Hematopoietic multipotent progenitor cell treated with erythropoietin and hydrocortisone succinate and interleukin-3 and kit ligand, for 4 days (in vitro differentiated cells): ENCODE results near the gene MRTFA.
"Not testable (repeated sequence)": the region's sequence is repeated elsewhere in the genome, so short reads cannot be mapped to it uniquely, and the experiment has no call there.

Experiments used
- DNase-seq: peaks from one replicate; pipeline ENCODE4 v3.0.0-alpha.2; 2015

Gene MRTFA

GRCh38 chr22:40544758-40545157 is 91.8 kb downstream of the MRTFA start:
- DNase-seq: no peak

- no peak for DNase-seq
These were observed 93.5 kb downstream of the MRTFA start for GRCh38 chr22:40542821-40543540.

GRCh38 chr22:40541300-40541699 is 95.2 kb downstream of the MRTFA start:
- DNase-seq: no peak

- DNase-seq: no peak
These were observed 96.3 kb downstream of the MRTFA start for GRCh38 chr22:40540265-40540664.

- DNase-seq: not testable (repeated sequence)
These were observed 100.4 kb downstream of the MRTFA start for GRCh38 chr22:40536149-40536548.

- no peak for DNase-seq
These were observed 100.9 kb downstream of the MRTFA start for GRCh38 chr22:40535642-40536041.

GRCh38 chr22:40535189-40535512 is 101.4 kb downstream of the MRTFA start:
- no peak for DNase-seq

- DNase-seq: peak; percentile 56
These were observed 101.9 kb downstream of the MRTFA start for GRCh38 chr22:40534379-40535188.

GRCh38 chr22:40533712-40534378 is 102.7 kb downstream of the MRTFA start:
- peak; percentile 93 for DNase-seq

GRCh38 chr22:40531951-40532900 is 104.3 kb downstream of the MRTFA start:
- DNase-seq: no peak

GRCh38 chr22:40530391-40530790 is 106.1 kb downstream of the MRTFA start:
- not testable (repeated sequence) for DNase-seq

- no peak for DNase-seq
These were observed 106.7 kb downstream of the MRTFA start for GRCh38 chr22:40529821-40530220.

GRCh38 chr22:40526960-40527359 is 109.6 kb downstream of the MRTFA start:
- no peak for DNase-seq

- DNase-seq: peak; percentile 87
These were observed 111.2 kb downstream of the MRTFA start for GRCh38 chr22:40525250-40525884.

- peak; percentile 70 for DNase-seq
These were observed 111.9 kb downstream of the MRTFA start for GRCh38 chr22:40524392-40525249.

GRCh38 chr22:40522141-40522540 is 114.4 kb downstream of the MRTFA start:
- DNase-seq: no peak

- DNase-seq: no peak
These were observed 115.5 kb downstream of the MRTFA start for GRCh38 chr22:40521046-40521445.

GRCh38 chr22:40520562-40520961 is 116.0 kb downstream of the MRTFA start:
- DNase-seq: no peak

- no peak for DNase-seq
These were observed 116.6 kb downstream of the MRTFA start for GRCh38 chr22:40519948-40520331.

- no peak for DNase-seq
These were observed 117.1 kb downstream of the MRTFA start for GRCh38 chr22:40519284-40519947.

GRCh38 chr22:40518840-40519239 is 117.7 kb downstream of the MRTFA start:
- DNase-seq: no peak
